Endothelial cell of umbilical vein (primary cell): Measurements from ENCODE around the gene TMEM253. TPM values are rescaled to one million over a fixed set of nuclear protein-coding genes. Genes with fewer than 3 reads are reported as not detected.

Experiments used
- BruUV-seq: library from RNA; stranded (reverse); fragments of 400-500 nt; replicated peaks from 2 replicates; lab custom pipeline; 2021; lab: Mats Ljungman, UMichigan
- CTCF ChIA-PET: fragments of 300-600, 350-600 bp; sonication (Branson Sonifier 250); formaldehyde crosslinking; loops from one replicate; lab custom pipeline; 2021; ENCODE audit warnings: antibody characterized with exemption, inconsistent platforms; lab: Charles Lee
- POLR2A ChIA-PET: fragments of 300-600, 350-600 bp; sonication (Branson Sonifier 250); formaldehyde crosslinking; loops from one replicate; lab custom pipeline; 2021; ENCODE audit warnings: antibody characterized with exemption, inconsistent platforms; lab: Charles Lee
- DNase-seq: peaks from one replicate; pipeline ENCODE4 v3.0.0-alpha.2; 2011; ENCODE audit warnings: low read depth, low spot score
- FAIRE-seq: peaks from 2 replicates; lab custom pipeline; 2011; peaks lifted over from hg19 to GRCh38; lab: Jason Lieb, UNC
- H2AFZ ChIP-seq: 2 replicates; pipeline ENCODE4 v1.6.0; 2012; ENCODE audit warnings: low read depth, low read length, control low read depth, inconsistent platforms
- H3K27ac ChIP-seq: 2 replicates; pipeline ENCODE4 v1.5.1; 2011; ENCODE audit warnings: low read depth, mild to moderate bottlenecking, control low read depth, low read length, moderate library complexity; ENCODE audit not compliant: insufficient read depth
- H3K27me3 ChIP-seq, 2 experiments: 2 replicates each; pipeline versions ENCODE4 v1.6.0 to v1.6.1; 2011; ENCODE audit warnings: low read length in 2 of 2, mixed read lengths in 1 of 2; ENCODE audit not compliant: control insufficient read depth in 2 of 2, insufficient read depth in 2 of 2
- H3K36me3 ChIP-seq, 2 experiments: 2 replicates in 1 of 2; 3 replicates in 1 of 2; pipeline ENCODE4 v1.5.1; 2011; ENCODE audit warnings: low read length in 2 of 2, mild to moderate bottlenecking in 1 of 2, moderate library complexity in 1 of 2; ENCODE audit not compliant: control insufficient read depth in 2 of 2, insufficient read depth in 2 of 2; ENCODE audit errors: extremely low read depth in 1 of 2
- H3K4me1 ChIP-seq: 3 replicates; pipeline ENCODE4 v1.5.1; 2011; ENCODE audit warnings: mild to moderate bottlenecking, low read length; ENCODE audit not compliant: control insufficient read depth, insufficient read depth; ENCODE audit errors: extremely low read depth
- H3K4me2 ChIP-seq: 2 replicates; pipeline ENCODE4 v1.6.1; 2011; ENCODE audit warnings: low read length, control low read depth, mixed read lengths; ENCODE audit not compliant: insufficient read depth
- H3K4me3 ChIP-seq, 3 experiments: fragments of 200-600 bp in 1 of 3; sonication (generic), shearing (Covaris generic) in 1 of 3; replicated peaks in 1 of 3; 2 replicates each; pipeline ENCODE4 v1.5.1; 2011 to 2016; ENCODE audit warnings: control low read depth in 3 of 3, low read length in 3 of 3, mild to moderate bottlenecking in 2 of 3, inconsistent platforms in 1 of 3, low read depth in 1 of 3, moderate library complexity in 1 of 3; ENCODE audit not compliant: insufficient read depth in 1 of 3
- H3K79me2 ChIP-seq: 2 replicates; pipeline ENCODE4 v1.6.0; 2012; ENCODE audit warnings: low read length, inconsistent platforms; ENCODE audit not compliant: control insufficient read depth, insufficient read depth
- H3K9ac ChIP-seq: replicated peaks from 2 replicates; pipeline ENCODE3; 2011; ENCODE audit warnings: low read length, control low read depth; ENCODE audit not compliant: insufficient read depth; ENCODE audit errors: extremely low read depth
- H3K9me1 ChIP-seq: replicated peaks from 3 replicates; pipeline ENCODE4 v1.6.0; 2011; ENCODE audit warnings: mild to moderate bottlenecking, low read length; ENCODE audit not compliant: control insufficient read depth, insufficient read depth; ENCODE audit errors: extremely low read depth
- H3K9me3 ChIP-seq: replicated peaks from 2 replicates; pipeline ENCODE4 v1.5.1; 2012; ENCODE audit warnings: low read length, inconsistent platforms; ENCODE audit not compliant: control insufficient read depth, insufficient read depth
- H4K20me1 ChIP-seq: replicated peaks from 2 replicates; pipeline ENCODE3; 2011; ENCODE audit warnings: mild to moderate bottlenecking, low read length; ENCODE audit not compliant: control insufficient read depth, insufficient read depth; ENCODE audit errors: extremely low read depth
- CTCF ChIP-seq, 2 donors: IDR thresholded peaks; 1 replicate in 1 of 2; 2 replicates in 1 of 2; pipeline ENCODE4 v1.5.1; 2011; ENCODE audit warnings: low read length in 2 of 2, mild to moderate bottlenecking in 2 of 2, moderate library complexity in 2 of 2, control low read depth in 1 of 2, inconsistent platforms in 1 of 2, low read depth in 1 of 2; ENCODE audit not compliant: insufficient read depth in 1 of 2; ENCODE audit errors: extremely low read depth in 1 of 2
- EZH2 ChIP-seq: IDR thresholded peaks from 2 replicates; pipeline ENCODE4 v1.6.1; 2012; ENCODE audit warnings: borderline replicate concordance, low read depth, mild to moderate bottlenecking, moderate library complexity, low read length, inconsistent platforms; ENCODE audit not compliant: severe bottlenecking
- FOS ChIP-seq: IDR thresholded peaks from 2 replicates; pipeline ENCODE4 v1.6.1; 2011; ENCODE audit warnings: mild to moderate bottlenecking, low read length, moderate library complexity, borderline replicate concordance; ENCODE audit not compliant: insufficient read depth
- GATA2 ChIP-seq: IDR thresholded peaks from 2 replicates; pipeline ENCODE4 v1.7.0; 2011; ENCODE audit warnings: low read depth, mild to moderate bottlenecking, moderate library complexity, mixed read lengths, low read length; ENCODE audit not compliant: insufficient read length, insufficient read depth
- JUN ChIP-seq: IDR thresholded peaks from 2 replicates; pipeline ENCODE4 v1.6.1; 2011; ENCODE audit warnings: borderline replicate concordance, low read depth; ENCODE audit not compliant: insufficient read length, insufficient read depth
- MYC ChIP-seq: IDR thresholded peaks from one replicate; pipeline ENCODE4 v1.6.1; 2011; ENCODE audit warnings: mild to moderate bottlenecking, low read depth, low read length
- POLR2A ChIP-seq: IDR thresholded peaks from 2 replicates; pipeline ENCODE4 v1.6.1; 2012; ENCODE audit warnings: low read depth, mild to moderate bottlenecking, control low read depth, low read length
- POLR2AphosphoS5 ChIP-seq: IDR thresholded peaks from 2 replicates; pipeline ENCODE4 v1.6.1; 2012; ENCODE audit warnings: low read depth, mild to moderate bottlenecking, control low read depth, low read length, moderate library complexity; ENCODE audit not compliant: insufficient read depth
- dilution Hi-C: fragments of 300-500 bp; cut with MboI; formaldehyde crosslinking; loops from one replicate; pipeline ENCODE4 v1.15.0; 2019; ENCODE audit warnings: low sequenced_read_pairs; ENCODE audit not compliant: extremely low pct_ligation_motif_present
- intact Hi-C: fragments of 100-400 bp; cut with micrococcal nuclease; formaldehyde crosslinking; loops from one replicate; pipeline ENCODE4 v1.10.0; 2022
- polyA plus RNA-seq, 4 experiments: library from polyadenylated mRNA; depleted of rRNA in 3 of 4; stranded (reverse) in 3 of 4; unstranded in 1 of 4; fragments of >200 nt; gene quantifications; 2 replicates each; pipeline versions ENCODE4 v1.2.1 to v1.2.3, GENCODE V29; 2011 to 2012; ENCODE audit warnings: missing spikeins in 1 of 4
- total RNA-seq: library from RNA; stranded (reverse); gene quantifications from 2 replicates; pipeline ENCODE4 v1.2.3, GENCODE V29; 2021
- TF ChIP-seq, protein P1 (sequence below): IDR thresholded peaks from 2 replicates; pipeline ENCODE4 v1.6.1; 2011; ENCODE audit not compliant: insufficient read depth, insufficient read length

The TMEM253 gene
- total and polyA plus RNA-seq, 2 donors (not counting 3 experiments of a cell fraction or from before 2014, with no cell fraction given): 0.25 TPM; not detected in 1

GRCh38 chr14:21092273-21093011, 8.4 kb upstream of the TMEM253 start:
- Histone ChIP-seq H3K4me3 (no peak overlapping the region), H3K27ac (no peak overlapping the region), H3K79me2 (no peaks in the 10 kb centered on the region), H3K4me2 (no peak overlapping the region), H3K9ac (no peak overlapping the region), H3K4me1 (peaks cover 3% of the 10 kb centered on the region), H3K27me3 (peaks cover 0 to 4% of the 10 kb centered on the region in 2 experiments), H3K9me1 (no peaks in the 10 kb centered on the region), H4K20me1 (no peaks in the 10 kb centered on the region), H2AFZ (no peak overlapping the region), H3K36me3 (peaks cover 0 to 3% of the 10 kb centered on the region in 2 experiments), H3K9me3 (no peaks in the 10 kb centered on the region)
- FAIRE-seq (peak; percentile 62), DNase-seq (peak; percentile 68)
- TF ChIP-seq EZH2 (peak; percentile 49), POLR2AphosphoS5 (no peak), FOS (no peak), POLR2A (no peak), JUN (no peak), MYC (no peak), GATA2 (no peak), CTCF (IDR thresholded peaks at IDR 0.05; ENCODE audit: extremely low read depth in 1 of 2, insufficient read depth in 1 of 2, low read depth in 1 of 2, low read length in 2 of 2) (peak; percentile 100)
- TF ChIP-seq, protein P1, sequence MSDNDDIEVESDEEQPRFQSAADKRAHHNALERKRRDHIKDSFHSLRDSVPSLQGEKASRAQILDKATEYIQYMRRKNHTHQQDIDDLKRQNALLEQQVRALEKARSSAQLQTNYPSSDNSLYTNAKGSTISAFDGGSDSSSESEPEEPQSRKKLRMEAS: no peak
- intact Hi-C loops: loop anchor here (1.0 kb wide), 3 partner anchors 12 to 78 kb away; no protein-coding TSS in a partner anchor
- POLR2A ChIA-PET: no interaction called here
- CTCF ChIA-PET: interaction anchor here (0.7 to 6.9 kb wide), 26 partner anchors 9 to 462 kb away, joined by 3 to 131 read pairs (median 4); partner anchors contain the start of genes ARHGEF40 and RNASE13
- no TSS peak for BruUV-seq
- dilution Hi-C loops: no loop called here
